CD14-positive monocyte (primary cell): ENCODE data around the gene MAP3K13. TPM values are rescaled to one million over a fixed set of nuclear protein-coding genes. Genes with fewer than 3 reads are reported as not detected.

Experiments used
- DNase-seq, 3 donors: peaks; one replicate each; pipeline ENCODE4 v3.0.0-alpha.2; 2011 to 2022
- H2AFZ ChIP-seq: 2 replicates; pipeline ENCODE4 v1.6.0; 2012; ENCODE audit warnings: mild to moderate bottlenecking, low read depth, low read length, inconsistent platforms; ENCODE audit not compliant: insufficient read depth, poor library complexity, severe bottlenecking
- H3K27ac ChIP-seq, 2 donors: 1 replicate in 1 of 2; 2 replicates in 1 of 2; pipeline ENCODE4 v1.5.1; 2012 to 2013; ENCODE audit warnings: low read length in 2 of 2, control low read depth in 1 of 2, inconsistent platforms in 1 of 2, low read depth in 1 of 2, mild to moderate bottlenecking in 1 of 2
- H3K27me3 ChIP-seq, 2 donors: one replicate each; pipeline versions ENCODE4 v1.6.0 to v1.6.1; 2011 to 2013; ENCODE audit warnings: low read length in 2 of 2; ENCODE audit not compliant: control insufficient read depth in 2 of 2, insufficient read depth in 2 of 2
- H3K36me3 ChIP-seq, 2 donors: replicated peaks in 1 of 2; 1 replicate in 1 of 2; 2 replicates in 1 of 2; pipeline versions ENCODE4 v1.5.1 to v1.6.1; 2012 to 2013; ENCODE audit warnings: low read length in 2 of 2, control low read depth in 1 of 2, inconsistent platforms in 1 of 2, mild to moderate bottlenecking in 1 of 2; ENCODE audit not compliant: insufficient read depth in 2 of 2, control insufficient read depth in 1 of 2
- H3K4me1 ChIP-seq, 2 donors: 1 replicate in 1 of 2; 2 replicates in 1 of 2; pipeline versions ENCODE4 v1.5.1 to v1.6.1; 2012 to 2013; ENCODE audit warnings: low read length in 2 of 2, control low read depth in 1 of 2, inconsistent platforms in 1 of 2, mild to moderate bottlenecking in 1 of 2, moderate library complexity in 1 of 2; ENCODE audit not compliant: insufficient read depth in 2 of 2, control insufficient read depth in 1 of 2
- H3K4me2 ChIP-seq: replicated peaks from 2 replicates; pipeline ENCODE3; 2012; ENCODE audit warnings: low read length, moderate library complexity, mild to moderate bottlenecking; ENCODE audit not compliant: poor library complexity, severe bottlenecking; ENCODE audit errors: extremely low read depth
- H3K4me3 ChIP-seq, 3 experiments: fragments of 200-600 bp in 1 of 3; sonication (generic) in 1 of 3; replicated peaks in 1 of 3; 1 replicate in 2 of 3; 2 replicates in 1 of 3; pipeline ENCODE4 v1.5.1; 2011 to 2013; ENCODE audit warnings: low read length in 3 of 3, mild to moderate bottlenecking in 3 of 3, control low read depth in 2 of 3, low read depth in 2 of 3, inconsistent platforms in 1 of 3, moderate library complexity in 1 of 3
- H3K79me2 ChIP-seq: 2 replicates; pipeline ENCODE4 v1.6.0; 2012; ENCODE audit warnings: mild to moderate bottlenecking, control low read depth, inconsistent platforms, low read length, moderate library complexity; ENCODE audit not compliant: insufficient read depth
- H3K9ac ChIP-seq: 2 replicates; pipeline ENCODE4 v1.6.0; 2017; ENCODE audit warnings: low read length, mild to moderate bottlenecking; ENCODE audit not compliant: insufficient read depth, poor library complexity, severe bottlenecking
- H3K9me3 ChIP-seq, 2 donors: replicated peaks in 1 of 2; 1 replicate in 1 of 2; 2 replicates in 1 of 2; pipeline versions ENCODE4 v1.5.1 to v1.6.1; 2012 to 2013; ENCODE audit warnings: low read length in 2 of 2, control low read depth in 1 of 2; ENCODE audit not compliant: control insufficient read depth in 1 of 2, insufficient read depth in 1 of 2
- H4K20me1 ChIP-seq: 2 replicates; pipeline ENCODE4 v1.6.0; 2012; ENCODE audit warnings: mild to moderate bottlenecking, low read length, control low read depth, moderate library complexity; ENCODE audit not compliant: insufficient read depth
- H3K27ac Mint-ChIP-seq, 7 donors: one replicate each; pipeline ENCODE4 v1.8.0; 2020; ENCODE audit warnings: mild to moderate bottlenecking in 7 of 7, mixed read lengths in 7 of 7, moderate library complexity in 6 of 7, inconsistent platforms in 2 of 7
- H3K27me3 Mint-ChIP-seq, 3 donors: one replicate each; pipeline ENCODE4 v1.8.0; 2021 to 2022; ENCODE audit warnings: low read depth in 3 of 3, mild to moderate bottlenecking in 3 of 3, mixed read lengths in 3 of 3, moderate library complexity in 3 of 3, inconsistent platforms in 1 of 3
- H3K36me3 Mint-ChIP-seq, 2 donors: one replicate each; pipeline ENCODE4 v1.8.0; 2020; ENCODE audit warnings: mixed read lengths in 2 of 2, inconsistent platforms in 1 of 2, mild to moderate bottlenecking in 1 of 2
- H3K4me1 Mint-ChIP-seq: one replicate; pipeline ENCODE4 v1.8.0; 2020; ENCODE audit warnings: mild to moderate bottlenecking, mixed read lengths
- H3K4me3 Mint-ChIP-seq, 2 donors: one replicate each; pipeline ENCODE4 v1.8.0; 2020; ENCODE audit warnings: mild to moderate bottlenecking in 2 of 2, mixed read lengths in 2 of 2, moderate library complexity in 1 of 2
- H3K9me3 Mint-ChIP-seq, 7 donors: one replicate each; pipeline ENCODE4 v1.8.0; 2020 to 2022; ENCODE audit warnings: mixed read lengths in 7 of 7, mild to moderate bottlenecking in 6 of 7, moderate library complexity in 6 of 7, inconsistent platforms in 2 of 7
- WGBS: methylation state at CpG from one replicate; pipeline ENCODE4 v1.1.5; 2013; ENCODE audit warnings: missing lambda C conversion rate; ENCODE audit not compliant: insufficient coverage; 5-methylcytosine and 5-hydroxymethylcytosine counted together
- intact Hi-C, 2 donors: fragments of 100-400 bp; cut with micrococcal nuclease; formaldehyde crosslinking; loops; one replicate each; pipeline versions ENCODE4 v1.15.0 to v1.15.1; 2023
- polyA plus RNA-seq, 3 donors: library from polyadenylated mRNA; depleted of rRNA in 1 of 3; unstranded in 2 of 3; stranded (reverse) in 1 of 3; fragments of 300-500 nt in 2 of 3; fragments of >200 nt in 1 of 3; fragmentation: Illumina TruSeq in 2 of 3; gene quantifications; 1 replicate in 2 of 3; 2 replicates in 1 of 3; pipeline ENCODE4 v1.2.3, GENCODE V29; 2012 to 2021
- TF ChIP-seq, protein P1 (sequence below): fragments of 200-600 bp; IDR thresholded peaks from one replicate; pipeline ENCODE4 v1.8.0; 2022; ENCODE audit warnings: antibody characterized with exemption, mild to moderate bottlenecking

Gene MAP3K13
- polyA plus RNA-seq, 3 donors: 5.0 to 34.2 (median 30.9) TPM

GRCh38 chr3:185527364-185527763 lies 164.4 kb downstream of the MAP3K13 start:
- no peak overlapping the region for H3K27ac ChIP-seq
- Mint-ChIP-seq H3K4me3 (no peak overlapping the region), H3K9me3 (peaks cover 0 to 2% (median 0%) of the 10 kb centered on the region in 7 donors), H3K27ac (peak overlapping the region in 1 of 7 donors; percentile 15), H3K36me3 (no peaks in the 10 kb centered on the region), H3K27me3 (peaks cover 6 to 13% (median 9%) of the 10 kb centered on the region in 3 donors), H3K4me1 (no peaks in the 10 kb centered on the region)
- H3K27me3 ChIP-seq: no peaks in the 10 kb centered on the region
- no peaks in the 10 kb centered on the region for H4K20me1 ChIP-seq
- 95% methylated on average over 9 of the region's 9 CpGs for WGBS
- no peak overlapping the region for H3K4me2 ChIP-seq
- intact Hi-C loops: no loop called here
- H3K4me3 ChIP-seq: no peak overlapping the region
- TF ChIP-seq, protein P1, sequence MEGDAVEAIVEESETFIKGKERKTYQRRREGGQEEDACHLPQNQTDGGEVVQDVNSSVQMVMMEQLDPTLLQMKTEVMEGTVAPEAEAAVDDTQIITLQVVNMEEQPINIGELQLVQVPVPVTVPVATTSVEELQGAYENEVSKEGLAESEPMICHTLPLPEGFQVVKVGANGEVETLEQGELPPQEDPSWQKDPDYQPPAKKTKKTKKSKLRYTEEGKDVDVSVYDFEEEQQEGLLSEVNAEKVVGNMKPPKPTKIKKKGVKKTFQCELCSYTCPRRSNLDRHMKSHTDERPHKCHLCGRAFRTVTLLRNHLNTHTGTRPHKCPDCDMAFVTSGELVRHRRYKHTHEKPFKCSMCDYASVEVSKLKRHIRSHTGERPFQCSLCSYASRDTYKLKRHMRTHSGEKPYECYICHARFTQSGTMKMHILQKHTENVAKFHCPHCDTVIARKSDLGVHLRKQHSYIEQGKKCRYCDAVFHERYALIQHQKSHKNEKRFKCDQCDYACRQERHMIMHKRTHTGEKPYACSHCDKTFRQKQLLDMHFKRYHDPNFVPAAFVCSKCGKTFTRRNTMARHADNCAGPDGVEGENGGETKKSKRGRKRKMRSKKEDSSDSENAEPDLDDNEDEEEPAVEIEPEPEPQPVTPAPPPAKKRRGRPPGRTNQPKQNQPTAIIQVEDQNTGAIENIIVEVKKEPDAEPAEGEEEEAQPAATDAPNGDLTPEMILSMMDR: no peak
- H3K9me3 ChIP-seq: no peaks in the 10 kb centered on the region
- no peaks in the 10 kb centered on the region for H3K4me1 ChIP-seq
- no peaks in the 10 kb centered on the region for H3K36me3 ChIP-seq
- H2AFZ ChIP-seq: no peak overlapping the region
- no peak overlapping the region for H3K9ac ChIP-seq
- DNase-seq: no peak
- H3K79me2 ChIP-seq: no peaks in the 10 kb centered on the region

DNA sequence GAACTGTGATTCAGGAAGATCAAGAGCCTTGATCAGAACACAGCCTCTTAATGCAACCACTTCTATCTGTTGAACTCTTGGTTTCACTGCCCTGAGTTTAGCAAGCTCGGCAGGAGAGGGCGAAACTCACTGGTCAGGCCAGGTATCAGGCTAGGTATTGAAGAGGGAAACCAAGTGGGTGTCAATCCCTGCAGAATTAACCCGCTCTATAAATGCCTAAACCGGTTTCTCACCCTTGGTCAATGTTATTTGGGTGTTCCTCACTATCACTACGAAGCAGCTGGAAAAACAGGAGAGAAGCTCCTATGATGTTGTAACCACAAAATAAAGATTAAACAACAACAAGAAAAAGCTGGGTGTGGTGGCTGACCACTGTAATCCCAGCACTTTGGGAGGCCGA lies 165.6 kb downstream of the MAP3K13 start:
- Mint-ChIP-seq H3K36me3 (no peaks in the 10 kb centered on the region), H3K9me3 (peaks cover 0 to 2% (median 0%) of the 10 kb centered on the region in 7 donors), H3K27me3 (peaks cover 6 to 9% (median 9%) of the 10 kb centered on the region in 3 donors), H3K4me3 (no peak overlapping the region), H3K27ac (no peak overlapping the region), H3K4me1 (no peaks in the 10 kb centered on the region)
- no peak overlapping the region for H2AFZ ChIP-seq
- H3K36me3 ChIP-seq: no peaks in the 10 kb centered on the region
- no peaks in the 10 kb centered on the region for H4K20me1 ChIP-seq
- H3K4me2 ChIP-seq: no peak overlapping the region
- no peak overlapping the region for H3K27ac ChIP-seq
- no peak overlapping the region for H3K9ac ChIP-seq
- H3K9me3 ChIP-seq: no peaks in the 10 kb centered on the region
- TF ChIP-seq, protein P1: no peak
- H3K79me2 ChIP-seq: no peaks in the 10 kb centered on the region
- H3K4me1 ChIP-seq: no peaks in the 10 kb centered on the region
- WGBS: no CpG with 5 or more reads among the region's 6 CpGs
- no peak overlapping the region for H3K4me3 ChIP-seq
- no peaks in the 10 kb centered on the region for H3K27me3 ChIP-seq
- intact Hi-C loops: no loop called here
- DNase-seq: no peak
